Transverse colon (tissue), 3 donors: ENCODE data around the gene KCNN3.

Experiments
- CTCF ChIP-seq, 5 experiments: fragments of 200-600 bp in 3 of 5; fragments of 450-650 bp in 2 of 5; sonication (generic) in 3 of 5; IDR thresholded peaks; 1 replicate in 2 of 5; 2 replicates in 3 of 5; pipeline ENCODE4 v1.5.1; 2016 to 2017; ENCODE audit warnings: antibody characterized with exemption in 5 of 5, inconsistent platforms in 3 of 5, mild to moderate bottlenecking in 2 of 5, moderate library complexity in 1 of 5
- EP300 ChIP-seq: sonication (generic); formaldehyde crosslinking; IDR thresholded peaks from one replicate; pipeline ENCODE4 v1.6.1; 2017; ENCODE audit warnings: antibody characterized with exemption, low read depth

- TF ChIP-seq CTCF (IDR thresholded peaks at IDR 0.05) (peak; percentile 58 to 67 (median 63)), EP300 (no peak)
Observed at GRCh38 chr1:154863315-154864174, 6.5 kb downstream of the KCNN3 start.
